A549 (cell line): ENCODE results near the gene SLC16A7.

Source experiments
- CHD2 ChIP-seq: fragments of 150-350 bp; IDR thresholded peaks from 2 replicates; pipeline ENCODE4 v1.6.1; 2014; ENCODE audit warnings: low read length; ENCODE audit not compliant: partially characterized antibody
- CHD4 ChIP-seq: fragments of 200-600 bp; sonication (generic); IDR thresholded peaks from 2 replicates; pipeline ENCODE4 v1.6.1; 2016; ENCODE audit warnings: antibody characterized with exemption, mild to moderate bottlenecking, borderline replicate concordance
- EP300 ChIP-seq, 2 experiments: fragments of >200 bp; sonication (Bioruptor Twin); formaldehyde crosslinking; IDR thresholded peaks; 2 replicates in 1 of 2; 3 replicates in 1 of 2; pipeline ENCODE4 v1.6.1; 2016 to 2017
- ESRRA ChIP-seq: fragments of 150-350 bp; IDR thresholded peaks from 2 replicates; pipeline ENCODE4 v1.6.1; 2014; ENCODE audit warnings: mild to moderate bottlenecking, low read length, borderline replicate concordance
- JUNB ChIP-seq: fragments of >200 bp; sonication (Bioruptor Twin); formaldehyde crosslinking; IDR thresholded peaks from 2 replicates; pipeline ENCODE4 v1.6.1; 2016
- PBX3 ChIP-seq: IDR thresholded peaks from 2 replicates; pipeline ENCODE4 v1.6.1; 2012
- POLR2A ChIP-seq: IDR thresholded peaks from 2 replicates; pipeline ENCODE4 v1.6.1; 2012; ENCODE audit warnings: mild to moderate bottlenecking, low read length
- RAD21 ChIP-seq, 2 experiments: fragments of >200 bp in 1 of 2; sonication (Bioruptor Twin) in 1 of 2; formaldehyde crosslinking in 1 of 2; IDR thresholded peaks in 1 of 2; conservative IDR thresholded peaks in 1 of 2; 2 replicates in 1 of 2; 3 replicates in 1 of 2; pipeline ENCODE4 v1.6.1; 2012 to 2018; ENCODE audit warnings: inconsistent platforms in 1 of 2
- SMC3 ChIP-seq: fragments of >200 bp; sonication (Bioruptor Twin); formaldehyde crosslinking; IDR thresholded peaks from 3 replicates; pipeline ENCODE4 v1.6.1; 2018; ENCODE audit warnings: inconsistent platforms
- TF ChIP-seq, protein P1 (sequence below): fragments of >200 bp; sonication (Bioruptor Twin); formaldehyde crosslinking; IDR thresholded peaks from 3 replicates; pipeline ENCODE4 v1.5.1; 2016
- TF ChIP-seq, protein P2 (sequence below): fragments of 200-600 bp; sonication (generic); IDR thresholded peaks from 2 replicates; pipeline ENCODE4 v1.6.1; 2016; ENCODE audit warnings: antibody characterized with exemption, mild to moderate bottlenecking, moderate library complexity

DNA sequence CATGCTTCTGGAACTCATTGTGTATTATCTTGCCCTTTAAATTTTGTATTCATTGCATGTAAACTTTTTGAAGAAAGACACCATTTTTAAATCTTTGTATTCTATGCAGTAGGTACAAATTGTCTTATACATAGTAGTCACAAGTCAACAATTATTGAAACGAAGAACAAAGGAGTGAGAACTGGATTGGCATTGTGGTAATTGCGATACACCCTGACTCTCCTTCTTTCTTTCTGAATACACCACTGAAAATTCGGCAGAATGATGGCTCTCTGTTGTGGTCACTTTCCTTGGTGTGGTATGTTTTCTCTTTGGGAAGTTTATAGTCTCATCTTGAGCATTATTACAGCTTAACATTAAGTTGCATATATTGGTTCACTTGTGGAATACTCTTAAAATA, 34.1 kb downstream of the SLC16A7 start:
- no peak for TF ChIP-seq JUNB
- TF ChIP-seq, protein P1, sequence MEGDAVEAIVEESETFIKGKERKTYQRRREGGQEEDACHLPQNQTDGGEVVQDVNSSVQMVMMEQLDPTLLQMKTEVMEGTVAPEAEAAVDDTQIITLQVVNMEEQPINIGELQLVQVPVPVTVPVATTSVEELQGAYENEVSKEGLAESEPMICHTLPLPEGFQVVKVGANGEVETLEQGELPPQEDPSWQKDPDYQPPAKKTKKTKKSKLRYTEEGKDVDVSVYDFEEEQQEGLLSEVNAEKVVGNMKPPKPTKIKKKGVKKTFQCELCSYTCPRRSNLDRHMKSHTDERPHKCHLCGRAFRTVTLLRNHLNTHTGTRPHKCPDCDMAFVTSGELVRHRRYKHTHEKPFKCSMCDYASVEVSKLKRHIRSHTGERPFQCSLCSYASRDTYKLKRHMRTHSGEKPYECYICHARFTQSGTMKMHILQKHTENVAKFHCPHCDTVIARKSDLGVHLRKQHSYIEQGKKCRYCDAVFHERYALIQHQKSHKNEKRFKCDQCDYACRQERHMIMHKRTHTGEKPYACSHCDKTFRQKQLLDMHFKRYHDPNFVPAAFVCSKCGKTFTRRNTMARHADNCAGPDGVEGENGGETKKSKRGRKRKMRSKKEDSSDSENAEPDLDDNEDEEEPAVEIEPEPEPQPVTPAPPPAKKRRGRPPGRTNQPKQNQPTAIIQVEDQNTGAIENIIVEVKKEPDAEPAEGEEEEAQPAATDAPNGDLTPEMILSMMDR = no peak
- TF ChIP-seq RAD21 (conservative IDR thresholded peaks at IDR 0.05 in 1 of 2, IDR thresholded peaks at IDR 0.05 in 1 of 2) = no peak
- no peak for TF ChIP-seq SMC3
- TF ChIP-seq EP300 (IDR thresholded peaks at IDR 0.05) = no peak
- no peak for TF ChIP-seq POLR2A
- TF ChIP-seq, protein P2, sequence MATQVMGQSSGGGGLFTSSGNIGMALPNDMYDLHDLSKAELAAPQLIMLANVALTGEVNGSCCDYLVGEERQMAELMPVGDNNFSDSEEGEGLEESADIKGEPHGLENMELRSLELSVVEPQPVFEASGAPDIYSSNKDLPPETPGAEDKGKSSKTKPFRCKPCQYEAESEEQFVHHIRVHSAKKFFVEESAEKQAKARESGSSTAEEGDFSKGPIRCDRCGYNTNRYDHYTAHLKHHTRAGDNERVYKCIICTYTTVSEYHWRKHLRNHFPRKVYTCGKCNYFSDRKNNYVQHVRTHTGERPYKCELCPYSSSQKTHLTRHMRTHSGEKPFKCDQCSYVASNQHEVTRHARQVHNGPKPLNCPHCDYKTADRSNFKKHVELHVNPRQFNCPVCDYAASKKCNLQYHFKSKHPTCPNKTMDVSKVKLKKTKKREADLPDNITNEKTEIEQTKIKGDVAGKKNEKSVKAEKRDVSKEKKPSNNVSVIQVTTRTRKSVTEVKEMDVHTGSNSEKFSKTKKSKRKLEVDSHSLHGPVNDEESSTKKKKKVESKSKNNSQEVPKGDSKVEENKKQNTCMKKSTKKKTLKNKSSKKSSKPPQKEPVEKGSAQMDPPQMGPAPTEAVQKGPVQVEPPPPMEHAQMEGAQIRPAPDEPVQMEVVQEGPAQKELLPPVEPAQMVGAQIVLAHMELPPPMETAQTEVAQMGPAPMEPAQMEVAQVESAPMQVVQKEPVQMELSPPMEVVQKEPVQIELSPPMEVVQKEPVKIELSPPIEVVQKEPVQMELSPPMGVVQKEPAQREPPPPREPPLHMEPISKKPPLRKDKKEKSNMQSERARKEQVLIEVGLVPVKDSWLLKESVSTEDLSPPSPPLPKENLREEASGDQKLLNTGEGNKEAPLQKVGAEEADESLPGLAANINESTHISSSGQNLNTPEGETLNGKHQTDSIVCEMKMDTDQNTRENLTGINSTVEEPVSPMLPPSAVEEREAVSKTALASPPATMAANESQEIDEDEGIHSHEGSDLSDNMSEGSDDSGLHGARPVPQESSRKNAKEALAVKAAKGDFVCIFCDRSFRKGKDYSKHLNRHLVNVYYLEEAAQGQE = no peak
- no peak for TF ChIP-seq PBX3
- no peak for TF ChIP-seq CHD4
- no peak for TF ChIP-seq CHD2
- no peak for TF ChIP-seq ESRRA
